ENCODE measurements around the gene PITPNC1. TPM values are rescaled to one million over a fixed set of nuclear protein-coding genes. Genes with fewer than 3 reads are reported as not detected.

The PITPNC1 gene
- total RNA-seq, 4 donors from 2014 or later: 1.6 to 6.0 (median 3.2) TPM

DNA sequence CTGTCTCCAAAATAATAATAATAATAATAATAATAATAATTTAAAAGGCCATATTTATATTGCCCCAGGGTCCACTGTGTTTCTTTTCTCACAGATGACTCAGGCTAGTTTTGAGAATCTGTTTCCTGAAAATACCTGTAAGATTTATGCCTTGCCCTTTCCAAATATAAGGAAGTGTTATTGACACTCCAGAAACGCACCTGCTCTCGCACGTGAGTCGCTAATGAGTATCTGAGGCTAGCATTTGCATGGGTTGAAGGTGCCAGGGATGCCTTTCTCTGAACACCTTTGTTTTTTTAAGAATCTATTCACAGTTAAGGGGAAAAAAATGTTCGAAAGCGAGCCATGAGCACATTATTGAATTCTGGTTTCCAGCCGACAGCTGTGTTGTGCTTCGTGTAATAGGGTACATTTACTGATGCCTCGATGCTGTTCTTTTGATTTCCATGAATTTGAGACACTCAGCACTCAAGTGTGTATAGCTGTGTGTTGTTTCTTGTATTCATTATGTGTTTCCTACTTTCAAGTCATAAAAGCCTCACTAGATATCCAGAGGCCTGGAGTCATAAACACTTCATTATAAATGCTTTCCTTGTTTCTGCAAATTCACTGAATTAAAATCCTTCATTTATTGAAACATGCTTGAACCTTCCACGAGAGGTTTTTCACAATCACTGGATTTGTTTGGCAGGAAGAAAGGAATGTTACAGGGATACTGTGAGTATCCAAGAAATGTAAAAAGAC is 295.7 kb downstream of the PITPNC1 start:
- Histone ChIP-seq H3K27me3 (no peaks in the 10 kb centered on the region), H3K9me3 (no peaks in the 10 kb centered on the region), H3K36me3 (no peaks in the 10 kb centered on the region), H3K27ac (no peak overlapping the region), H3K4me1 (peaks cover 4% of the 10 kb centered on the region), H3K4me3 (no peak overlapping the region)
- TF ChIP-seq CTCF (IDR thresholded peaks at IDR 0.05) (no peak), POLR2A (IDR thresholded peaks at IDR 0.05) (no peak)
- no peak for DNase-seq (ENCODE audit: low spot score in 2 of 2)
- WGBS: 55% methylated on average over 10 of the region's 10 CpGs

DNA sequence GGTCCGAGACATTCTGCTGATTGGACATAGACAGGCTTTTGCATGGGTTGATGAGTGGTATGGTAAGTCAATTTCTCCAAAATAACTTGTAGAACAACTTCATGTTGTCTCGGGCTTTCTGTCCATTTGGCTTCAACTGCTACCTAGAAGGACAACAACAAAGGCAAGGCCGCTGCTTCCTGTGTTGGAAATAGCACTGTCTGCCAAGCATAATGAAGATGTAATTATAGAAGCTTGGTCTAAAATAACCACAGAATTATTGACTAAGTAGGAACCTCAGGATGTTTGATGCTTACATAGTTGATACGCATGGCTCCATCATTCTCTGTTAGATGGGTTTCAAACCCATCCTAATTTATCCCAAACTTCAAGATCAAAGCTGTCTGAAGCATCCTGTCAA is 298.4 kb downstream of the PITPNC1 start:
- Histone ChIP-seq H3K27ac (no peak overlapping the region), H3K36me3 (no peaks in the 10 kb centered on the region), H3K9me3 (no peaks in the 10 kb centered on the region), H3K4me3 (no peak overlapping the region), H3K4me1 (peaks cover 4% of the 10 kb centered on the region), H3K27me3 (no peaks in the 10 kb centered on the region)
- 72% methylated on average over 4 of the region's 4 CpGs for WGBS
- TF ChIP-seq POLR2AphosphoS5 (IDR thresholded peaks at IDR 0.05): no peak
- no peak for TF ChIP-seq CTCF (IDR thresholded peaks at IDR 0.05)
- no peak for TF ChIP-seq POLR2A (IDR thresholded peaks at IDR 0.05)
- no peak for TF ChIP-seq EP300 (IDR thresholded peaks at IDR 0.05)
- no peak for DNase-seq (ENCODE audit: low spot score in 2 of 2)

DNA sequence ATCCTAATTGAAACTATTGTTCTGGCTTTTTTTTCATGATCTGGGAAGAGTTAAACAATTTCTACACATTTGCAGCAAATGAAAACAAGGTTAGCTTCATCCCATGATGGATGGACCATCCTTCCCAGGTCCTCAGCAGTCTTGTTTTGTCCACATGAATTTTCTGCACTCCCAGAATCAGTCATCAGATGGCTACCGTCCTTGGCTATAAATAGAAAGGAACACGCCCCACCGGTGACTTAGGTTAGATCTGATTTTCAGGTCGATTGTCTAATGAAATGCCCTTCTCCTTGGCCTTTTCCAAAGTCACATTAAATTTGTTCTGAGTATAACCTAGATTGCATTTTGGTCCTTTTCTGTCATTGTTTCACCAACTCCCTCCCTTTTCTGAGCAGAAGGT is 299.2 kb downstream of the PITPNC1 start:
- Histone ChIP-seq H3K4me1 (peaks cover 2% of the 10 kb centered on the region), H3K27ac (no peak overlapping the region), H3K36me3 (no peaks in the 10 kb centered on the region), H3K27me3 (no peaks in the 10 kb centered on the region), H3K9me3 (no peaks in the 10 kb centered on the region), H3K4me3 (no peak overlapping the region)
- 50% methylated on average over 4 of the region's 4 CpGs for whole genome bisulfite sequencing
- DNase-seq (ENCODE audit: low spot score in 2 of 2): no peak
- TF ChIP-seq CTCF (IDR thresholded peaks at IDR 0.05) (no peak), POLR2A (IDR thresholded peaks at IDR 0.05) (no peak), EP300 (IDR thresholded peaks at IDR 0.05) (no peak), POLR2AphosphoS5 (IDR thresholded peaks at IDR 0.05) (no peak)

DNA sequence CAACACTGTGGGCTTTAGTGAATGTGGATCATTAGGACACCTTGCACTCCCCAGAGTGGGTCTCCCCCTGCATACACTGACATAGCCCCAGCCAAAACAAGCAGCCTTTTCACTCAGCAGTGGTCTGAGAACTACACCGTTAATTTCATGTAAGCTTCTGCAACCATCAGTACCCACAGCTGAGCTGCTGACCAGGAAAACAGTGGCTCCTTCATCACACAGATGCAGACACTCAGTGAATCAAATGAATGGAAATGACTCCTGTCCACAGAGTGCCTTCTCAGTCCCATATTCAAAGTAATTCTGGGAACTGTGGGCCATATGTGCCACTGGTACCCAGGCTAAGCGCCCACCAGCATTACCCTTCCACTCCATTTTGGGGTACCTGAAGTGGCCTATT is 301.3 kb downstream of the PITPNC1 start:
- H3K36me3 ChIP-seq: no peaks in the 10 kb centered on the region
- TF ChIP-seq CTCF (IDR thresholded peaks at IDR 0.05): no peak
- no peak for TF ChIP-seq POLR2AphosphoS5 (IDR thresholded peaks at IDR 0.05)
- TF ChIP-seq POLR2A (IDR thresholded peaks at IDR 0.05): no peak
- no peak for TF ChIP-seq EP300 (IDR thresholded peaks at IDR 0.05)
- H3K9me3 ChIP-seq: no peaks in the 10 kb centered on the region
- no peaks in the 10 kb centered on the region for H3K27me3 ChIP-seq
- WGBS: 96% methylated on average over 2 of the region's 2 CpGs
- H3K4me1 ChIP-seq: no peaks in the 10 kb centered on the region
- H3K27ac ChIP-seq: no peak overlapping the region
- no peak for DNase-seq (ENCODE audit: low spot score in 2 of 2)
- no peak overlapping the region for H3K4me3 ChIP-seq

- H3K27ac ChIP-seq: no peak overlapping the region
- no peaks in the 10 kb centered on the region for H3K27me3 ChIP-seq
- DNase-seq (ENCODE audit: low spot score in 2 of 2): no peak
- no peaks in the 10 kb centered on the region for H3K4me1 ChIP-seq
- no peak for TF ChIP-seq EP300 (IDR thresholded peaks at IDR 0.05)
- no peak for TF ChIP-seq CTCF (IDR thresholded peaks at IDR 0.05)
- TF ChIP-seq POLR2A (IDR thresholded peaks at IDR 0.05): no peak
- no peak for TF ChIP-seq POLR2AphosphoS5 (IDR thresholded peaks at IDR 0.05)
- no peak overlapping the region for H3K4me3 ChIP-seq
- H3K36me3 ChIP-seq: no peaks in the 10 kb centered on the region
- WGBS: 94% methylated on average over 2 of the region's 2 CpGs
- H3K9me3 ChIP-seq: no peaks in the 10 kb centered on the region
Measured at GRCh38 chr17:67679225-67679624, 302.1 kb downstream of the PITPNC1 start.

Data from suprapubic skin (tissue), 4 donors.